ENCODE measurements around the gene PTPN5.

DNA sequence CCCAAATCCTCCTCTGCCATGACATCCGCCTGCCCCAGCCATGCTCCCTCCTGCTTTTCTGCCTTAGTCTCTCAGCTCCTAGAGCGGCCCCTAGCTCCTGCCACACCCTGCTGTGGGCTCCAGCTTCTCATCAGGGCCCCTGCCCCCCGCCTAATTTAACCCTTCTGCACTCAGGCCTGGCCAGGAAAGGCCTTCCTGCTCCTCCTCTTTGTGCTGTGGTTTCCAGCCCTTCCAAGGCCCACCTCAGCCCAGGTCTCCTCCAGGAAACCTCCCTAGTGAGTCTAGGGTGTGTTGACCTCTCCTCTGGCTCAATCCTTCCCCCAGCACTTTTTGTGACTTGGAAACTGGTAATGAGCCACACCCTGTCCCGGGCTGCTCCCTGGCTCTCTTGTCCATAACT lies 11.3 kb downstream of the PTPN5 start:
- TF ChIP-seq POLR2AphosphoS5 (IDR thresholded peaks at IDR 0.05; ENCODE audit: borderline replicate concordance, low read depth, low read length): no peak
- no peak for TF ChIP-seq EZH2 (IDR thresholded peaks at IDR 0.05)
- TF ChIP-seq FOXP2 (optimal IDR thresholded peaks at IDR 0.05; ENCODE audit: control extremely low read depth, extremely low read length, insufficient read depth): no peak
